ENCODE results near the gene HAUS8.

GRCh38 chr19:17025991-17026658 is 49.1 kb downstream of the HAUS8 start:
- TF ChIP-seq RAD21 (IDR thresholded peaks at IDR 0.05; ENCODE audit: low read length) (no peak), SMC3 (IDR thresholded peaks at IDR 0.05; ENCODE audit: low read depth, low read length) (no peak), CTCF (conservative IDR thresholded peaks at IDR 0.05; ENCODE audit: low read depth, low read length) (no peak), CEBPB (IDR thresholded peaks at IDR 0.05; ENCODE audit: low read depth, low read length) (no peak), MXI1 (IDR thresholded peaks at IDR 0.05; ENCODE audit: borderline replicate concordance, low read depth, low read length) (no peak), USF2 (IDR thresholded peaks at IDR 0.05; ENCODE audit: low read depth, low read length) (no peak), BHLHE40 (IDR thresholded peaks at IDR 0.05; ENCODE audit: low read depth, low read length) (no peak), POLR2A (IDR thresholded peaks at IDR 0.05; ENCODE audit: low read depth, low read length) (no peak), FOS (IDR thresholded peaks at IDR 0.05; ENCODE audit: low read depth, low read length) (no peak), MAFK (IDR thresholded peaks at IDR 0.05; ENCODE audit: low read depth, low read length) (no peak), RFX5 (IDR thresholded peaks at IDR 0.05; ENCODE audit: low read depth, low read length) (no peak)
